GM12872 (cell line): Measurements from ENCODE around the gene KDELR3.

ENCODE experiments used
- CTCF ChIP-seq: IDR thresholded peaks from 3 replicates; pipeline ENCODE4 v1.5.1; 2011; ENCODE audit warnings: low read depth, mild to moderate bottlenecking, low read length, moderate library complexity; ENCODE audit not compliant: insufficient read depth

The KDELR3 gene

GRCh38 chr22:38453996-38454352, 13.9 kb upstream of the KDELR3 start:
- TF ChIP-seq CTCF: no peak

GRCh38 chr22:38454353-38455075, 13.4 kb upstream of the KDELR3 start:
- no peak for TF ChIP-seq CTCF

GRCh38 chr22:38455076-38455529, 12.8 kb upstream of the KDELR3 start, which contains the start of gene KCNJ4:
Gene KCNJ4 (minus strand): TSS chr22:38455199. CDS start chr22:38428132, 27,067 bp downstream.
- TF ChIP-seq CTCF: no peak

- TF ChIP-seq CTCF: no peak
Observed at GRCh38 chr22:38455530-38456271, 12.2 kb upstream of the KDELR3 start.

- TF ChIP-seq CTCF: no peak
Observed at GRCh38 chr22:38456272-38456835, 11.5 kb upstream of the KDELR3 start.

GRCh38 chr22:38456841-38457699, 10.8 kb upstream of the KDELR3 start:
- no peak for TF ChIP-seq CTCF
